Renal cortex interstitium (tissue), 3 donors: Measurements from ENCODE around the gene NUBPL. TPM values are rescaled to one million over a fixed set of nuclear protein-coding genes. Genes with fewer than 3 reads are reported as not detected.

Source experiments
- polyA plus RNA-seq, 3 donors: library from polyadenylated mRNA; unstranded; fragments of 120-200 nt; gene quantifications; one replicate each; pipeline ENCODE4 v1.2.1, GENCODE V29; 2013; ENCODE audit not compliant: insufficient read length in 3 of 3

NUBPL gene
- polyA plus RNA-seq, 3 donors: 14.3 to 18.5 (median 16.0) TPM

Other genes starting within 250 kb of the NUBPL start
- gene HEATR5A, start 140.9 kb upstream of the NUBPL start, polyA plus RNA-seq: 10 to 100 TPM; 16.2 to 18.6 (median 17.6) TPM
- 10 to 100 TPM; 16.7 to 17.7 (median 17.5) TPM for gene DTD2, start 103.9 kb upstream of the NUBPL start, polyA plus RNA-seq
- not detected for gene GPR33, start 73.4 kb upstream of the NUBPL start, polyA plus RNA-seq